ENCODE results near the gene SLC13A5.

GRCh38 chr17:6702567-6703215 lies 10.5 kb downstream of the SLC13A5 start:
- TF ChIP-seq CTCF (IDR thresholded peaks at IDR 0.05): no peak
- TF ChIP-seq POLR2A (IDR thresholded peaks at IDR 0.05): no peak
- no peak for TF ChIP-seq POLR2AphosphoS5 (IDR thresholded peaks at IDR 0.05)
